ENCODE results near the gene TOX2. TPM values are rescaled to one million over a fixed set of nuclear protein-coding genes. Genes with fewer than 3 reads are reported as not detected.

The TOX2 gene
- total RNA-seq, 1 donor from 2014 or later: 0.16 TPM

GRCh38 chr20:43963233-43963632, 48.6 kb downstream of the TOX2 start:
- Mint-ChIP-seq H3K27ac (ENCODE audit: unreplicated experiment) (no peak overlapping the region), H3K4me1 (ENCODE audit: low read depth, unreplicated experiment) (no peaks in the 10 kb centered on the region), H3K27me3 (ENCODE audit: low read depth, unreplicated experiment) (peaks cover 34% of the 10 kb centered on the region), H3K9me3 (ENCODE audit: unreplicated experiment) (no peaks in the 10 kb centered on the region), H3K36me3 (ENCODE audit: low read depth, unreplicated experiment) (no peaks in the 10 kb centered on the region), H3K4me3 (ENCODE audit: unreplicated experiment) (no peak overlapping the region)
- Histone ChIP-seq H3K36me3 (ENCODE audit: insufficient read depth, low read length) (no peaks in the 10 kb centered on the region), H3K4me2 (ENCODE audit: low read length) (no peak overlapping the region), H2AFZ (ENCODE audit: low read depth, low read length) (no peak overlapping the region), H3K27ac (ENCODE audit: low read depth, low read length) (no peak overlapping the region), H3K4me3 (ENCODE audit: insufficient read depth, low read depth, low read length) (no peak overlapping the region), H3K9me3 (ENCODE audit: insufficient read depth, low read depth, low read length) (no peaks in the 10 kb centered on the region), H3K27me3 (ENCODE audit: insufficient read depth, low read length) (peaks cover 2% of the 10 kb centered on the region), H4K20me1 (ENCODE audit: insufficient read depth, low read length) (peaks cover 17% of the 10 kb centered on the region), H3K4me1 (ENCODE audit: insufficient read depth, low read length) (peaks cover 7% of the 10 kb centered on the region), H3K9ac (ENCODE audit: low read length) (no peak overlapping the region), H3K79me2 (ENCODE audit: insufficient read depth, low read length) (no peaks in the 10 kb centered on the region)
- no peak for TF ChIP-seq EZH2 (IDR thresholded peaks at IDR 0.05; ENCODE audit: insufficient read depth, low read length)
- TF ChIP-seq CTCF (IDR thresholded peaks at IDR 0.05; ENCODE audit: insufficient read depth, low read depth, low read length): no peak
- DNase-seq (ENCODE audit: low read depth): no peak
- no peak for FAIRE-seq

GRCh38 chr20:43963872-43964791, 49.5 kb downstream of the TOX2 start:
- Mint-ChIP-seq H3K27me3 (ENCODE audit: low read depth, unreplicated experiment) (peaks cover 28% of the 10 kb centered on the region), H3K4me3 (ENCODE audit: unreplicated experiment) (no peak overlapping the region), H3K27ac (ENCODE audit: unreplicated experiment) (no peak overlapping the region), H3K9me3 (ENCODE audit: unreplicated experiment) (no peaks in the 10 kb centered on the region), H3K36me3 (ENCODE audit: low read depth, unreplicated experiment) (no peaks in the 10 kb centered on the region), H3K4me1 (ENCODE audit: low read depth, unreplicated experiment) (no peaks in the 10 kb centered on the region)
- DNase-seq (ENCODE audit: low read depth) (peak; percentile 22), FAIRE-seq (no peak)
- H3K79me2 ChIP-seq (ENCODE audit: insufficient read depth, low read length): no peaks in the 10 kb centered on the region
- TF ChIP-seq EZH2 (IDR thresholded peaks at IDR 0.05; ENCODE audit: insufficient read depth, low read length): no peak
- TF ChIP-seq CTCF (IDR thresholded peaks at IDR 0.05; ENCODE audit: insufficient read depth, low read depth, low read length): no peak
- no peak overlapping the region for H3K4me2 ChIP-seq (ENCODE audit: low read length)
- H4K20me1 ChIP-seq (ENCODE audit: insufficient read depth, low read length): peaks cover 17% of the 10 kb centered on the region
- H2AFZ ChIP-seq (ENCODE audit: low read depth, low read length): no peak overlapping the region
- no peaks in the 10 kb centered on the region for H3K36me3 ChIP-seq (ENCODE audit: insufficient read depth, low read length)
- H3K9ac ChIP-seq (ENCODE audit: low read length): no peak overlapping the region
- H3K4me1 ChIP-seq (ENCODE audit: insufficient read depth, low read length): peaks cover 7% of the 10 kb centered on the region
- no peak overlapping the region for H3K27ac ChIP-seq (ENCODE audit: low read depth, low read length)
- H3K4me3 ChIP-seq (ENCODE audit: insufficient read depth, low read depth, low read length): no peak overlapping the region
- no peaks in the 10 kb centered on the region for H3K9me3 ChIP-seq (ENCODE audit: insufficient read depth, low read depth, low read length)
- peaks cover 2% of the 10 kb centered on the region for H3K27me3 ChIP-seq (ENCODE audit: insufficient read depth, low read length)
